Left cardiac atrium (tissue), 4 donors: ENCODE measurements around the gene MVB12B. TPM values are rescaled to one million over a fixed set of nuclear protein-coding genes. Genes with fewer than 3 reads are reported as not detected.
A peak's percentile ranks its signal among the peaks of the same experiment; 100 is the strongest.

Experiments used
- ATAC-seq, 2 donors: fragments of 200-7000 bp; cut with Tn5 transposase; one replicate each; pipeline ENCODE4 v1.9.1; 2020; ENCODE audit warnings: mild to moderate bottlenecking in 2 of 2, moderate library complexity in 2 of 2
- DNase-seq: peaks from one replicate; pipeline ENCODE4 v3.0.0-alpha.2; 2020
- intact Hi-C, 2 donors: fragments of 100-400 bp; cut with DNase I; formaldehyde crosslinking; loops; one replicate each; pipeline versions ENCODE4 v1.14.1 to v1.15.1; 2022 to 2023
- total RNA-seq, 2 donors: library from RNA; stranded (reverse); fragmentation: NEBNext Ultra II Directional; extraction: Animal tissue kit (Norgen Biotek cat#: 25700); gene quantifications; one replicate each; pipeline ENCODE4 v1.2.1, GENCODE V29; 2021
- donor health status: DM: no; HTN: yes; CAD: no.
- donor health status: DM: no; HTN: yes; CAD: no; lungs with severe emphysema.
- donor health status: DM: yes; HTN: yes; CAD: no.
- donor health status: Dilated cardiomyopathy.

The MVB12B gene
- total RNA-seq, 2 donors from 2014 or later = 9.7 to 12.3 TPM

- ATAC-seq = peak in 1 of 2 donors; percentile 45
Measured at GRCh38 chr9:126347911-126348760, 21.5 kb downstream of the MVB12B start.

DNA sequence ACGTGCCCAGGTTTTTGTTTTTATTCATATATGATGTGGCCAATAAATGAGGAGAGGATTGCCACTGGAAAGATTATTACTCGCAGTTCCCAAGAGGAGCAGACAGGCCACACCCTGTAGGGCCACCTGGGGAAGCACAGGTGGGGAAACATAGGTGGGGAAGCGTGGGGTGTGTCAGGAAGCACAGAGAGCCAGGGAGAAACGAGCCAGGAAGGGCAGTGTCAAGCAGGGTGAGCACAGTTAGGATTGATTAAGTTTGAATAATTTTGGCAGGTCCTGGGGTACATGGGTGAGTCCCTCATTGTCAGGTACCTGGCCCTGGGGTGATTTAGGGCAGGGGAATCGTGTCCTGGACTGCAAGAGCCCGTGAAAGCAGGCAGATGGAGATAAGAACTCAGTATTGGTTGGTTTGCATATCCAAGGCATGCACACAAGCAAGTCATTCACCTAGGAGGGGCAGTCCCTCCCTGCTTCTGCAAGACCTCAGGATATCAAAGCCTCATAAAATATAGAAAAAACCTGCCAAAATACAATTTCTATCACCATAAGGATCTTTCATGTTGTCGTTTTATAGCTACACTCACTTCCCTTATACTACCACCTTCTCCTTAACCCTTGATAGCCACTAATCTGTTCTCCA, 22.4 kb downstream of the MVB12B start:
- DNase-seq (no peak), ATAC-seq (no peak)
- intact Hi-C loops = no loop called here

More at GRCh38 chr9:126347911-126348760, 21.5 kb downstream of the MVB12B start:
- DNase-seq = no peak
- intact Hi-C loops = no loop called here

- ATAC-seq = no peak
- DNase-seq = no peak
- intact Hi-C loops = no loop called here
Measured at GRCh38 chr9:126354887-126355770, 28.5 kb downstream of the MVB12B start.

GRCh38 chr9:126357074-126357473, 30.4 kb downstream of the MVB12B start:
- intact Hi-C loops = no loop called here
- ATAC-seq (no peak), DNase-seq (no peak)

GRCh38 chr9:126360073-126360472, 33.4 kb downstream of the MVB12B start:
- intact Hi-C loops = no loop called here
- DNase-seq (no peak), ATAC-seq (no peak)

DNA sequence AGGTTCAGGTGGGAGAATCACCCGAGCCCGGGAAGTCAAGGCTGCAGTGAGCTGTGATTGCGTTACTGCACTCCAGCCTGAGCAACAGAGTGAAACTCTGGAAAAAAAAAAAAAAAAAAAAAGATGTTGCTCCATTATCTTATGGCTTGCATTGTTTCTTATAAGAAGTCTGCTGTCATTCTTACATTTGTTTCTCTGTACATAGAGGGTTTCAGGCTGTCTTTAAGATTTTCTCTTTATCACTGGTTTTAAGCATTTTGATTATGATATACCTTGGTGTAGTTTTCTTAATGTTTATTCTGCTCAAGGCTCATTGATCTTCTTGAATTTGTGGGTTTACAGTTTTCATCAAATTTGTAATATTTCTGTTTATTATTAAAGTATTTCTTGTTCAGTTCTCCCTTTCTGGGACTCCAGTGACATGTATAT, 35.2 kb downstream of the MVB12B start:
- intact Hi-C loops = no loop called here
- DNase-seq = no peak
- ATAC-seq = no peak

- DNase-seq (no peak), ATAC-seq (no peak)
- intact Hi-C loops = no loop called here
Measured at GRCh38 chr9:126363250-126363649, 36.6 kb downstream of the MVB12B start.

DNA sequence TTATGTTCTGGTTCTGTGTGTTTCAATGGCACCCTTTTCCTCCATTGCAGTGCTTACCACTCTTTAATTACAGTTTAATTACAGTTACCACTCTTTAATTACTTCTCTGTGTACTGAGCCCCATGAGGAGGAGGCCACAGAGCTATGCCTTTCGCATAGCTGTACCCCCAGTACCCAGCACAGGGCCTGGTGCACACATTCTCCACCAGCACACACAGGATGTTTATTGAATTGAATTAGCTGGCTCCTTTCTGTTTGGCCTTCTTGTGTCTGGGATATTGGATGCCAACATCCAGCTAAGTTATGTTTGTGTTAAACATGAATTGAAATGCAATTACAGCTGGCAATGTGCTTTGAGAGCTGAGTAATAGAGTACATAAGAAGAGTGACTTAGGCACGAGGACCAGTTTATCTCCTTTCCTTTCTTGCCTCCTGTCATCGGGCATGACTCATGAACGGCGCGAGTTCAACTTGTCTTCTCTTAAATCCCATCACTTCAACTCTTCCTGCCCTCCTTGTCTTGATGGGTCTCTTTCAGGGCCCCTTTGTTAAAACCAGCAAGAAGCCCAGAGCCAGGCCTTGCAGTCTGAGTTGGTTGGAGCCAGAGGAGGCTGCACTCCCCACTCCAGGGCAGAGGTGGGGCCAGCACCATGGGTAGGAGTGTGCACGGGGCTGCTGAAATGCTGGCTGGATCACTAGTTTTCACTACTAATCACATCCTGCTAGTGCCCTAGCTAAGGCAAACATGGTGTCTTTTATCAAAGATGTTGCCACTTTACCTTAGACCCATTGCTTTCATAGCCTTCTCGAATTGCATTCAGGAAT, 37.4 kb downstream of the MVB12B start:
- no peak for DNase-seq
- no peak for ATAC-seq

GRCh38 chr9:126365780-126366179, 39.2 kb downstream of the MVB12B start:
- intact Hi-C loops = no loop called here
- DNase-seq = no peak
- ATAC-seq = no peak

More for the DNA sequence above, 37.4 kb downstream of the MVB12B start:
- intact Hi-C loops = no loop called here

- peak; percentile 83 to 89 for ATAC-seq
- intact Hi-C loops = no loop called here
- DNase-seq = no peak
Measured at GRCh38 chr9:126366366-126367011, 39.9 kb downstream of the MVB12B start.

DNA sequence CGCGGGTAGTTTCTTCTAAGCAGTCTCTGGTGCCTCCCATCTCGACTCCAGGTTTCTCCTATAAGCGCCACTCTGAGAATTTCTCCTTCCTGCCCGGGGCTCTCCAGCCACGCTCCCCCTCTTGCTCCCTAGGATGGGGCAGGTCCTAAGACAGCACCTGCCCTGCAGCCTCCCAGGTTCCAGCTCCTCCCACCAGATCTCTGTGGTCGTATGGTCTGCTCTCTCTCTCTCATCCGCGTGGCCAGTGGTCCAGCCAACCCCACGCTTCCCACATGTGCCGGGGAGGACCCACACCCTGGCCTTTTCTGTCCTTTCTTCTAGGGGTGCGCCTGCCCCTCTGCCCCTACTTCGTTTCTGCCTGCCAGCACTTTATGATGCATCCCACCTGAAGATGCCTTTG, 40.5 kb downstream of the MVB12B start:
- no peak for DNase-seq
- no peak for ATAC-seq
- intact Hi-C loops = no loop called here

DNA sequence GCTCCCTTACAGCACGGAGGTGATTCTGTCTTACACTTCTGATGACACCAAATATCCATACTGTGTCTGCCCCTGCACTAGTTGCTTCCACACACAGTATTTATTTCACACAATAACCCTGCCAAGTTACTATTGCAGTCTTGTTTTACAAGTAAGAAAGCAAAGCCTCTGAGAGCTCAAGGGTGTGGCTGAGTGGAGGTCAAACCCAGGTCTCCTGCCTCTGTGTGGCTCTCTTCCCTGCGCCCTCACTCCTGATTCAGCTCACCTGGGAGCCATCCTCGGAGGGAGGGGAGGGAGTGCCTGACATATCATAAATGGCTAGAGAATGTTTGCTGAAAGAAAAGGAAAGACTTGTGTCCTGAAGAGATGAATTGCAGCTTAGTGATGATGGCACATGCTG, 41.0 kb downstream of the MVB12B start:
- DNase-seq = no peak
- no peak for ATAC-seq
- intact Hi-C loops = no loop called here

- no peak for DNase-seq
- ATAC-seq = no peak
- intact Hi-C loops = no loop called here
Measured at GRCh38 chr9:126368020-126368419, 41.4 kb downstream of the MVB12B start.

GRCh38 chr9:126371007-126371870, 44.6 kb downstream of the MVB12B start:
- ATAC-seq (no peak), DNase-seq (no peak)
- intact Hi-C loops = no loop called here

DNA sequence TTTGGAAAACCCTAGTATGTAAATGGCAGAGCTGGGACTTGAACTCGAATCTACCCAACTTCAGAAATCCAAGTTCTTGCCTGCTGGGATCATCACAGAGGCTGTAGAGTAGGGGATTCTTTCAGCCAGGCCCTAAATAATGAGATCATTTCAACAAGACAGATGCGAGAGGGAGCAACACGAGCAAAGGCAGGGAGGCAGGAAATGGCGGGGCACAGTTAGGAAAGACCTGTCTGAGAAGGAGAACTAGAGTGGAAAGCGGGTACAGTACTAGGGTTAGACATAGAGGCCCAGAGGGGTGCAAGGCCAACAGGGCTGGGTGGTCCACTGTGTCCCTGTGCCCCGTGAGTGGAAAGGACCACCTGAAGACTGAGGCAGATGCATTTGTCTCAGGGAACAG, 46.1 kb downstream of the MVB12B start:
- intact Hi-C loops = no loop called here

GRCh38 chr9:126373241-126373640, 46.6 kb downstream of the MVB12B start:
- intact Hi-C loops = no loop called here
- DNase-seq (no peak), ATAC-seq (no peak)

More for the DNA sequence above, 46.1 kb downstream of the MVB12B start:
- ATAC-seq (no peak), DNase-seq (no peak)

DNA sequence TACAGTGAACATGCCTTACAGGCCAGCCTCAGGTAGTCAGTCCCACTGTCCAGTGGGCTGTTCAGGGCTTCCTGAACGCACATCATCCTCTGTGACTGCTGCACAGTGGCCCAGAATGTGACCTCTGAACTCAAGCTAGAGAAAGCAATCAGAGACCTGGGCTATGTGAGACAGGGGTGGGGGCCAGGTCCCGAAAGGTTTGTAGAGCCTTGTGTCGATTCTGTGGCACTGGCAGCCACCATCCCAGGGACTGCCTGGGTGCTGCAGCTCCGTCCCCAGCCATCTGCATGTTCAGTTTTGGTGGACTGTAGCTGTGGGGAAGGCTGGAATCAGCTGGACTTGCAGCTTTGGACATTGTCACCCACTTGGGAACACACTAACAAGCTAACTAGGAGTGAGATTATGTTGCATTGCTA, 47.7 kb downstream of the MVB12B start:
- intact Hi-C loops = no loop called here
- no peak for ATAC-seq

More for the DNA sequence above, 47.7 kb downstream of the MVB12B start:
- DNase-seq = no peak
